SK-N-MC (cell line): ENCODE results near the gene MMP15.

Experiments
- EZH2 ChIP-seq: fragments of 200-600 bp; sonication (generic); IDR thresholded peaks from one replicate; pipeline ENCODE4 v1.6.1; 2017; ENCODE audit warnings: antibody characterized with exemption
- POLR2AphosphoS5 ChIP-seq: IDR thresholded peaks from 2 replicates; pipeline ENCODE4 v1.6.1; 2012; ENCODE audit warnings: mild to moderate bottlenecking, low read depth, low read length, borderline replicate concordance

DNA sequence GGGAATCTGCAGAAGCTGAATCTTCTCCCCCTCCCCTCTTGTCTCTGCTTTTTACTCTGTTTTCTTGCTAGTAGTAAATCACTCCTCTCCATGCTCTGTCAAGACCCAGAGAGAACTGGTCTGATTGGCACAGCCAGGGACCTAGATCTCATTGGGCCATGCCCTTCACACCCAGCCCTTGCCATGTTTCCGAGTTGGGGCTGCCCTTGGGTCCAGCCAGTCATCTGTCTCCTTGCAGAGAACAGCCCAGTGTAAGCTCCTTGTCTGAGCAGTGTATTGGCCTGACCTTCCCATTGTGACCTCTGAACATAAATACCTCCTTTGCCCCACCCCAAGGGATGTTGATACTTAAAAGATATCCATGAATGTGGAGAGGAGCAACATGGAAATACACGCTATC, 3.9 kb downstream of the MMP15 start:
- TF ChIP-seq EZH2, result no peak
- no peak for TF ChIP-seq POLR2AphosphoS5
